HG02885 (cell line): Measurements from ENCODE around the gene MPC2.

Experiments used
- ATAC-seq: cut with Tn5 transposase; IDR thresholded peaks from one replicate; pipeline ENCODE4 v1.9.1; 2021; ENCODE audit warnings: mild to moderate bottlenecking; ENCODE audit not compliant: unreplicated experiment, poor library complexity

The MPC2 gene

DNA sequence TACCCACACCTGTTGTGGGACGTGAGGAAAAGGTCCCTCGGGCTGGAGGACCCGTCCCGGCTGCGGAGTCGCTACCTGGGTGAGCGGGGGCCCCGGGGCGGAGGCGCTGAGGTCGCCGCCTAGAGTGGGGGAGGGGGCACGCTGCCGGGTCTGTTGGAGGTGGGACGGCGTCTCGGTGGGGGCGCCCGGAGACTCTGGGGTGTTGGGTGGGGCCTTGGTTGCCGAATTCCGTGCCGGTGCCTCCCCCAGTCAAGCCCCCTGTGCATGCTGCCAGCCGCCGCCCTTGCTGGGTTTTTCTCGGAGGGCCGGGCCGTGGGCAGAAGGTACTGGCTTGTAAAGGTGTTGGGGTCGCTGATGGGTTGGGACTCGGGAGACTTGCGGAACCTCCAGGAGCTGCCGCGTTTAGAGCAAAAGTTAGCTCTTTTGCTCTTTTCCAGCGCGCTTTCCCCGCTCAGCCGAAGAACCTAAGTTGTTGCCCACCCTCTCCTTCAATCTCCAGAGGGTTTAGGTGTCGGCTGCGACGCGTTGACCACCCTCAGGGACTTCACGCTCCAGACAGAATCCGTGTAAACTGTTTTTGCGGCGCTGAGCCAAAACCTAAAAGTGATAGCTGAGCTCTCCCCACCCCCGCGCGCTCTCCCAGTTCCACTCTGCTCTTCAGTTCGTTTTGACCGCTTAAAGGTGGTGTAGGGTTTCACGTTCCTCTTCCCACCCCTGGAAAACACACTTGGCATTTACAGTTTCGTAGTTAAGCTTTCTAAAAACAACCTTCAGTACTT lies at the start of gene MPC2:
TSS of gene MPC2 (minus strand) at position 143 of the 779 bp plus-strand sequence. CDS start 1,231 bp downstream, outside the sequence.
- ATAC-seq: peak; percentile 16

DNA sequence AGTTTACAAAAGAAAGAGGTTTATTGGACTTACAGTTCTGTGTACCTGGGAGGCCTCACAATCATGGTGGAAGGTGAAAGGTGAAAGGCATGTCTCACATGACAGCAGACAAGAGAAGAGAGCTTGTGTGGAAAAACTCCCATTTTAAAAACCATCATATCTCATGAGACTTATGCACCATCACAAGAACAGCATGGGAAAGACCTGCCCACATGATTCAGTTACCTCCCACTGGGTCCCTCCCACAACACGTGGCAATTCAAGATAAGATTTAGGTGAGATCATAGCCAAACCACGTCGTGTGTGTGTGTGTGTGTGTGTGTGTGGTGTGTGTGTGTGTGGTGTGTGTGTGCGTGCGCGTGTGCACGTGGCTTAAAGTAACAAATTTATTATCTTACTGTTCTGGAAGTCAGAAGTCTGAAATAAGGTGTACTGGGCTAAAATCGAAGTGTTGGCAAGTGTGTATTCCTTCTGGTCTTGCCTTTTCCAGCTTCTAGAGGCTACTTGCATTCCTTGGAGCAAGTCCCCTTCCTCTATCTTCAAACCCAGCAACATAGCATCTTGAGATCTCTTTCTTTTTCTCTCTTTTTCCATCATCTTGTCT lies 48.1 kb upstream of the MPC2 start:
- no peak for ATAC-seq

DNA sequence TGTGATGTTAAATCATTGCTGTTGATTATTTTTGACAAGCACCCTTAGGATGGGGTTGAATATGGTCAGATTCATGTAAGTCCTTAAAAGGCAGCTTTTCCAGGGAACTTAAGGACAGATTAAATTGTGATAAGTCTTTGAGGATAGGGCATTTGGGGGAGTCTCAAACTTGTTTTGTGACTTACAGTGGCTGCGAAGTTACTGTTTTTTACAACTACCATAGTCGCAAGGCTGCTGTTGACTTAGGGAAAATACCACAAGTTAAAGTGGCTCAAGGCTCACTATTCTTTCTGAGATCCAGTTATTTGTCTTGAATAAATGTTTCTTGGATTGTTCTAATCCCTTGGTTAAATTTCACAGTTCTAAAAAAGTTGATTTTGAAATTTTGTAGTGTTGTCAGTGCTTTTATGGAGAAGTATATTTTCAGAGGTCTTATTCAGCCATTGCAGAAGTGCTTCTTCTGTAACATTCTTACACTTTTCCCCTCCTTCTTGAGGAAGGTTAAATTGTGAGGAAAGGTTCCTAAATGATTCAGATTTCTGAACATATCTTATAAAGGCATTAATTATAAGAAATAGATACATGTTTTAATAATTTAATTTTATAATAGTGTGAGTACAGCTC lies 47.0 kb upstream of the MPC2 start:
- ATAC-seq: no peak

DNA sequence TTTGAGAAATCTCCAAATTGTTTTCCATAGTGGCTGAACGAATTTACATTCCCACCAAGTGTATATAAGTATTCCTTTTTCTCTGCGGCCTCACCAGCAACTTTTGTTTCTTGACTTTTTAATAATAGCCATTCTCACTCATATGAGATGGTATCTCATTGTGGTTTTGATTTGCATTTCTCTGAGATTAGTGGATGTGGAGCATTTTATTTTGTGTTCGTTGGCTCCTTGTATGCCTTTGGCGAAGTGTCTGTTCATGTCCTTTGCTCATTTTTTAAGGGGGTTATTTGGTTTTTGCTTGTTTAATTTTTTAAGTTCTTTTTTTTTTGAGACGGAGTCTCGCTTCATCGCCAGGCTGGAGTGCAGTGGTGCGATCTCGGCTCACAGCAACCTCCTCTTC lies 45.1 kb upstream of the MPC2 start:
- ATAC-seq: no peak

DNA sequence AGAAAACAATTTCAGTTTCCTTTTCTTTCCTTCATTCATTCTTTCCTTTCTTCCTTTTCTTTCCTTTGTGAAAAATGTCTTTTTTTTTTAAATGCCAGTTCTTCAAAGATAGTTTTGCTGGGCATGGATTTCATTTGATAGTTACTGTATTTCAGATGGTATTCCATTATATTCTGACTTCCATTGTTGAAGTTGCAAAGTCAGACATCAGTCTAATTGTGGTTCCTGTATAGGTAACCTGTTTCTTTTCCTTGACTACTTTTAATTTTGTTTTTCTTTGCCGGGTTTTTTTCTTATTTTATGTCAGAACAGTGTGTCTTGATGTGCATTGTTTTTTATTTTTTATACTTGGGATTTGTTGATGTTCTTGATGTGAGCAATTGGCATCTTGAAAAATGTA lies 40.4 kb upstream of the MPC2 start:
- no peak for ATAC-seq

DNA sequence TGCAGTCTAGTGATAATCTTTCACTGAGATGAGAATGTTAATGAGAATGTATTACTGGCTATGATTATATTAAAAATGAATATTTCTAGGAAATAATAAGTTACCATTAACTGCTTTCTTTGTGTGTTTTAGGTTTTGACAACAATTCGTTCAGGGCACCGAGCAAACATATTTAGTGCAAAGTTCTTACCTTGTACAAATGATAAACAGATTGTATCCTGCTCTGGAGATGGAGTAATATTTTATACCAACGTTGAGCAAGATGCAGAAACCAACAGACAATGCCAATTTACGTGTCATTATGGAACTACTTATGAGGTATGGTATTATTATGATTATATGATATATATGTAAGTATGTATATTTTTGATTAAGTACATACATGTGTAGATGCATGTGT lies 37.8 kb upstream of the MPC2 start:
- ATAC-seq: no peak

DNA sequence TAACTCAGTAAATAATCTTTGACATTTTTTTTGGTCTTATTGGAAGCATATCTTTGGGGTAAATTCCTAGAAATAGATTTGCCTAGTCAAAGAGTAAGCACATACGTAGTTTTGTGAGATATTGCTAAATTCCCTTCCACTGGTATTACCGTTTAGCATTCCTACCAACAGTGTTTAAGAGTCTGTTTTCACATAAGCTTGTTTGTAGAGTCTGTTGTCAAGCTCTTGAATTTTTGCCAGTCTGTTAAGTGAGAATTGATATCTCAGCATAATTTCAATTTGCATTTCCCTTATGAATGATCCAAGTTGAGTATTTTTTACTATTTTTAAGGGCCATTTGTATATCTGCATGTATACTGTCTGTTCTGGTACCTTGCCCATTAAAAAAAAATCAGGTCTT lies 37.0 kb upstream of the MPC2 start:
- ATAC-seq: no peak

DNA sequence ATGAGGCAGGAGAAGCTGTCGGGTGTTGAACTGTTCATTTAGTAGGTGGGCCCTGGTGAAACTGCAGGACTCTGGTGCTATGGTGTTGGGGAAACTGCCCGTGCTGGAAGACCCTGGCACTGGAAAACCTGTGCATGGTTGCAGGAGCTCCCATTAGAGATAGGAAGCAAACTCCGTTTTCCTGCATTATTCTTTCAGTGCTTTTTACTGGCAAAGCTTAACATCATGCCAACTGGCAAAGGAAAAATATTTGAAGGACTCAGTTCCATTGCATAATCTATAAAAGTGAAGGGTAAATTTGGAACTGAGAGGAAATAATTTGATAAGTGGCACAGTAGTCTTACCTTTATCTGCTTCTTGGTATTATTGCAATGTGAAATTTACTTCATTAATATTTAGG lies 31.7 kb upstream of the MPC2 start:
- no peak for ATAC-seq

DNA sequence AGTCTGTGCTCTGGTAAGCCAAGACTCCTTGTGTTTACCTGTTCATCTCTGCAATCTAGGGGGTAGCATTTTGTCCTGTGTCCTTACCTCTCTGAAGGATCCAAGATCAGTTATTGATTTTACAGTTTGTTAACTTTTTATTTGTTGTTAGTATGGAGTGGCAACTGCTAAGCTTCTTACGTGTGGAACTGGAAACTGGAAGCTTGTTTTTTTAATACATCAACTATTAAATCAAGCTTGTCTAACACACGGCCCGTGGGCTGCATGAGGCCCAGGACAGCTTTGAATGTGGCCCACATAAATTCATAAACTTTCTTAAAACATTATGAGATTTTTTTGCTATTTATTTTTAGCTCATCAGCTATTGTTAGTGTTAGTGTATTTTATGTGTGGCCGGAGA lies 29.2 kb upstream of the MPC2 start:
- no peak for ATAC-seq

DNA sequence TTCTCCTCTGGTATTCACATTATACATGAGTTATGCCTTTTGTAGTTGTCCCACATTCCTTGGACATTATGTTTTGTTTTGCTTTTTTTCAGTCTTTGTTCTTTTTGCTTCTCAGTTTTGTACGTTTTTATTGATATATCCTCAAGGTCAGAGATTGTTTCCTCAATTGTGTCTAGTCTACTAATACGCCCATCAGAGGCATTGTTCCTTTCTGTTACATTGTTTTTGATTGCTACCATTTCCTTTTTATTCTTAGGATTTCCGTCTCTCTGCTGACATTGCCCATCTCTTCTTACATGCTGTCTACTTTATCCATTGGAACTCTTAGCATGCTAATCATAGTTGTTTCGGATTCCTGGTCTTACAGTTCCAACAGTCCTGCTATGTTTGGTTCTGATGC lies 27.8 kb upstream of the MPC2 start:
- ATAC-seq: no peak

DNA sequence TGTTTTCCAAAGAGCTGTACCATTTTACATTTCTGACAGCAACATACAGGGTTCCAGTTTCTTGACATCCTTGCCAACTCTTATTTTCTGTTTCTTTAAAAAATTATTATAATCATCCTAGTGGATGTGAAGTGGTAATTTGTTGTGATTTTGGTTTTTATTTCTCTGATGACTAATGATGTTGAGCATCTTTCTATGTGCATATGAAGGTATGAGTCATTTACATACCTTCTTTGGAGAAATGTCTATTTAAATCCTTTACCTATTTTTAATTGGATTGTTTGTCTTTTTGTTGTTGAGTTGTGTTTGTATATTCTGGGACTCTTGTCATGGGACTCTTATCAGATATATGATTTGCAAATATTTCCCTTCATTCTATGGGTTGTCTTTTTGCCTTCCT lies 20.8 kb upstream of the MPC2 start:
- no peak for ATAC-seq

DNA sequence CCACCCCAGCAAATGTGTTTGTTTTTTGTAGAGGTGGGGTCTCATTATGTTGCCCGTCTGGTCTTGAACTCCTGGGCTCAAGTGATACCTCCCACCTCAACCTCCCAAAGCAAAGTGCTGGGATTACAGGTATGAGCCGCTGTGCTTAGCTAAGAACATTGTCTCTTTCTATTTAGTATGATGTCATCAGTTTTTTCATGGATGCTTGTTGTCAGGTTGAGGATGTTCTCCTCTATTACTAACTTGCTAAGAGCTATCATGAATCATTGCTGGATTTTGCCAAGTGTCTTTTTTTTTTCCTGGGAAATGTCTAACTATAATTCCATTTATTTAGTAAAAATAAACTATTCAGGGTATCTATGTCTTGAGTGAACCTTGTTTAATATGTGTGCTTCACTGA lies 19.0 kb upstream of the MPC2 start:
- ATAC-seq: no peak

DNA sequence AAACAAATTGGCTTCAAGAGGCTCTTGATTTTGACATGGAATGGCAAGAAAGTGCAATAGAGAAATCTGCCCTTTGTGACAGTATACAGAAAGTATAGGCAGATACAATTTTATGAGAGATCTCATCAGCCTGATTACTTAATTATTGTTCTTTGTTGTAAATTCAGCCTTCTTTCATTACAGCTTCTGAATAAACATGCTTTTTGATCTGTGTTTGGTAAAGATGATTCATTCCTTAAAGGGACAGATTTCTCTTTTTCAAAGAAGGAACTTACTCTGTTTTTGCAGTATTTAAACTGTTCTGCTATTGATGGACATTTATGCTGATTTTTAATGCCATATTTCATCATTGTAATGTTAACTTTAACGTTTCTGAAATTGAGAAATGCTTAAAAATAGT lies 13.7 kb upstream of the MPC2 start:
- no peak for ATAC-seq

DNA sequence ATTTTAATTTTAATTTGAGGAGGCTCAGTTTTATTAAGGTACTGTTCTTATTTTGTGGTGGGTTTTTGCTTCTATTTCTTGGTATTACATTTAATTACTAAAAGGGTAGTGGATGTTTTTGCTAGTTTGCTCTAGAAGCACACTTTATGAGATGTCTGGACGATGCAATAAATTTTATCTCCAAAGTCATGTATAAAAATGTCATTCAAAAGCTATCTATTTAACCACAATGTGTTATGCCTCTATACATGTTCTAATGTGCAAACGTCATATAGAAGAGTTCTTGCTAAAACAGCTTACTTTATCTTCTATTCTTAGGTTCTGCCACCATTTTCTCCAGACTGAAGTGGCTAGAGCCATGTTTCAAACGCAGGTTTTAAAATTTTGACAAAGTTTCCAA lies 12.9 kb upstream of the MPC2 start:
- ATAC-seq: no peak

DNA sequence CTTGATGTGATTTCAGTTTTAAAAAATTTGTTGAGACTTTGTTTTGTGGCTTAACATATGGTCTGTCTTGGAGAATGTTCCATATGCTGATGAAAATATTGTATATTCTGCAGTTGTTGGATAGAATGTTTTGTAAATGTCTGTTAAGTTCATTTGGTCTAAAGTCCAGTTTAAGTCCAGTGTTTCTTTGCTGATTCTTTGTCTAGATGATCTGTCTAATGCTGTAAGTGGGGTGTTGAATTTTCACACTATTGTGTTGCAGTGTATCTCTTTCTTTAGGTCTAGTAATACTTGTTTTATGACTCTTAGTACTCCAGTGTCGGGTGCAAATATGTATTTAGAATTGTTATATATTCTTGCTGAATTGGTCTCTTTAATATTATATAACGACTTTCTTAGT lies 10.9 kb upstream of the MPC2 start:
- ATAC-seq: no peak

DNA sequence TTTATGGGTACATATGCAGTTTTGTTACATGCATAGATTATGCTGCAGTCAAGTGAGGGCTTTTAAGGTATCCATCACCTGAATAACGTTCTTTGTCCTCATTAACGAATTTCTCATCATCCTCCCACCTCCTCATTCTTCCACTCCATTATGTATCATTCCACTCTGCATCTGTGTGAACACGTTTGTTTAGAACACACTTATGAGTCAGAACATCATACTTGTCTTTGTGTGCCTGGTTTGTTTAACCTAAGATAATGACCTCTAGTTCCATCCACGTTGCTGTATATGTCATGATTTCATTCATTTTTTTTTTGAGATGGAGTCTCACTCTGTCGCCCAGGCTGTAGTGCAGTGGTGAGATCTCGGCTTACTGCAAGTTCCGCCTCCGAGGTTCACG lies 6.7 kb upstream of the MPC2 start:
- ATAC-seq: no peak

DNA sequence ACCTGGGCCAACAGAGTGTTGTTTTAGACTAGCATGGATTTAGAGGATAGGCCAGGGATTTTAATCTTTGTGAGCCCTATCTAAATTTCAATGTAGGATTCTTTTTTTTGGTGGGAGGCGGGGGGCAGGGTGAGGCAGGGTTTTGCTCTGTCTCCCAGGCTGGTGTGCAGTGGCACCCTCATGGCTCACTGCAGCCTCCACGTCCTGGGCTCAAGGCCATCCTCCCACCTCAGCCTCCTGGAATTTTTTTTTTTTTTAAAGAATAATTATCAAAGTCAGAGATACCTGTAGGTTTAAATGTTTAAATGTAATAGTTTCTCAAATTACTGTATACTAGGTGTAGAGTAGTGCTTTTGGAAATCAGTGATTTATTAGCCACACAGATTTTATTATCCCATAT lies 3.4 kb upstream of the MPC2 start:
- no peak for ATAC-seq

DNA sequence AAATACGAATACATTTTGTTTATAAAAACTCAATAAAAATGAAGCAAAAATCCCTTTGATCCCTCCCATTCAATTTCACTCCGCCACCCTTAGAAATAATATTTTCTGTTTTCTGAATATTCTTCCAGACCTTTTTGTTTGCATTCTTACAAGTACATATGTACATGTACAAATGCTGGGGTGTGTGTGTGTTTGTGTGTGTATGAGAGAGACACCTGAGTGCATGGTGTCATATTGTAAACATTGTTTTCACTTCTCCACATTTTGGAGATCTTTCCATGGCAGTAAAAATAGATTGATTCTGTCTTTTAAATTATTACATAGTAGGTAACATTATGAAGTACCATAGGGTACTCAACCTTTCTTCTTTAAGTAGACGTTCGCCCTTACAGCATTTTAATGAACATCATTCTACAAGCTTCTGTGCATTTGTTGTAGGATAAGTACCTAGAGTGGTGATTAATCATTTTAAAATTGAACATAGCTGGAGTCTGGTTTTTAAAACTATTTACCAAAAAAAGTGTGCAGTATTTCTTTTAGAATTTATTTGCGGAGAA lies 1.3 kb upstream of the MPC2 start:
- ATAC-seq: no peak

DNA sequence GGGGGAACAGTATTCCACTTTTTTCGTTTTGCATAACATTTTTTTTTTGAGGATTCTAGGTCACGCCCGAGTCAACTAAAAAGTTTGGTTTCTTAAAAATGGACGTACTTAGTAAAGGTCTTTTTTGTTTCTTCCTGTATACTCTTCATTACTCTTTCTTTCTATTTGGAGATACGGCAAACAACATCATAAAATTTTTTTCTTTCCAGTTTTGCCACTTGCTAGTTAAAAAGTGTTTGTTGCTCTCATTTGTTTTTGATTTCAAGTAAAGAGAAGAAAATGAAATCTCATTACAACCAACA lies 788 bp upstream of the MPC2 start:
- ATAC-seq: no peak

DNA sequence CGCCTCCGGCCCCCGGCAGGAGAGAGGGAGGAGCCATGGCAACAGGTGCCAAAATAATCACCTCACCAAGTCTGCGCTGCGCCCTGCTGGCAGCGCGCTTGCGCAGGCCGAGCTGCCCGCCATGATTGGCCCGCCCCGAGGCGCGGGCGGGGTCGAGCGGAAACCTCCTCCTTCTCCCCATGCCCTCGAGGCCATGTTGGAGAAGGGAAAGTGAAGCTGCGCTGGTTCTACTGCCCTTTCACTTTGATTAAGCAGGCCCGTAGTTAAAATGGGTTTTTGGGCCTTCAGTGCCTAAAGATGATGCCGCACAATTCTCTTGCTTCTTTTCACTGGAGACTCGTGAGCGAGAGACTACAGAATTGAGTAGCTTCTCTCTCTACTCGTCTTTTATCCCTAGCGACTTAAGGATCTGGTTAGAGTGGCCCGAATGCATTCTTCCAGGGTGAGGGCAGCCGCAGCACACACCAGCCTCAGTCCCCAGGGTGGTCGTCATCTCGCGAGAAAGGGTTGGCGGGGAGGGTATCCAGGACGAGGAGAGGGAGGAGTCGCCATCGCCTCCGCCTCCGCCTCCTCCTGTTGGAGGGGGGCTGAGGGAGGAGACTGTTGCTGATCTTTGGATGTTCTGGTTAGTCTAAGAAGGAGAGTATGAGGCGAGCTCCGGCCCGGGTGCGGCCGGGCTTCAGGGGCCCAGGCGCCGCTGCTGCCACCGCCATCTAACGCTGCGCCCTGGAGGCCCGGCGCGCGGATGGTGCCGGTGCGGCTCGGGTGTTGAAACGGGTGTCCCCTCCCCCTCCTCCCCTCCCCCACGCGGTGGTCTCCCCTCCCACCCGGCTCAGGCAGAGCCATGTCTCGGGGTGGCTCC lies 573 bp downstream of the MPC2 start, which contains the start of gene DCAF6:
TSS of gene DCAF6 (plus strand) at position 616 of the 862 bp plus-strand sequence. CDS start at position 845, 229 bp downstream.
- peak; percentile 77 for ATAC-seq
